Glomerular visceral epithelial cell (primary cell): ENCODE measurements around the gene KANSL3.
"Not testable (repeated sequence)": the region's sequence is repeated elsewhere in the genome, so short reads cannot be mapped to it uniquely, and the experiment has no call there.

Experiments used
- DNase-seq: peaks from one replicate; pipeline ENCODE4 v3.0.0-alpha.2; 2016; ENCODE audit errors: extremely low spot score

Gene KANSL3

DNA sequence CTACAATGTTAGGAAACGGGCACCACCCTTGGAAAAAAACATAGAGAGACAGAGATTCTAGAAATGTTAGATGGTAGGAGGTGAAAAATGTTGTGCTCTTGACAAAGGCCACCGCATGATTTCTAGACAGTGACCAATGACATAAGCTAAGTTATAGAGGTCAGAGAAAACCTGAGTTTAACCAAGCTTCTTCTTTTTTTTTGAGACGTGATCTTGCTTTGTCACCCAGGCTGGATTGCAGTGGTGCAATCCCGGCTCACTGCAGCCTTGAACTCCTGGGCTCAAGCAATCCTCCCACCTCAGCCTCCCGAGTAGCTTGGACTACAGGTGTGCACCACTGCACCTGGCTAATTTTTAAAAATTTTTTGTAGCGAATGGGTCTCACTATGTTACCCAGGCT lies 17.4 kb upstream of the KANSL3 start:
- no peak for DNase-seq

DNA sequence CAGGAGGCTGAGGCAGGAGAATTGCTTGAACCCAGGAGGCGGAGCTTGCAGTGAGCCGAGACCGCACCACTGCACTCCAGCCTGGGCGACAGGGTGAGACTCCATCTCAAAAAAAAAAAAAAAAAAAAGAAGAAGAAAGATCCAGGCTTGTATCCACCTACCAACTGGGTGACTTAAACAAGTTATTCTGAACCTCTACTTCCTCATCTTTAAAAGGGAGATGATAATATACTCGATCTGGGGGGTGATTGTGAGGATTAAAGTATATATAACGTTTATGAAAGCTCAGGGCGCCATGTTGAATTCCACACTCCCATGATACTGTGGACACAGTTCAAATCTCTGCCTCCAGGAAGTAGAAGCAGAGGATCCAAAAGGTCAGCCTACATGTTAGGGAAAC lies 16.7 kb upstream of the KANSL3 start:
- DNase-seq, result not testable (repeated sequence)

DNA sequence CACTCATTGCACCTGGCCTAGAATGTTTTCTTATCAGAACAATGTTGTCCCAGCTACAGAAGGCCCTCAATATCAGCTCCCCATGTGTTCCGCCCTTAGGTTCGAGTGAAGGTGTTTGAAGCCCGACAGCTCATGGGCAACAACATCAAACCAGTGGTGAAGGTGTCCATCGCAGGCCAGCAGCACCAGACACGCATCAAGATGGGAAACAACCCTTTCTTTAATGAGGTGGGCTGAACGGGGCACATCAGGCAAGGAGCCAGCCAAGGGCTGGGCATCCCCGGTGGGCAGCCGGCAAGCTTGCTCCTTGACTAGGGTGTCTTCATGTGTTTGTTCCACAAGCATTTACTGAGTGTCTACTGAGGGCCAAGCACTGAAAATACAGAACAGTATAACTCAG lies 13.7 kb upstream of the KANSL3 start:
- no peak for DNase-seq

DNA sequence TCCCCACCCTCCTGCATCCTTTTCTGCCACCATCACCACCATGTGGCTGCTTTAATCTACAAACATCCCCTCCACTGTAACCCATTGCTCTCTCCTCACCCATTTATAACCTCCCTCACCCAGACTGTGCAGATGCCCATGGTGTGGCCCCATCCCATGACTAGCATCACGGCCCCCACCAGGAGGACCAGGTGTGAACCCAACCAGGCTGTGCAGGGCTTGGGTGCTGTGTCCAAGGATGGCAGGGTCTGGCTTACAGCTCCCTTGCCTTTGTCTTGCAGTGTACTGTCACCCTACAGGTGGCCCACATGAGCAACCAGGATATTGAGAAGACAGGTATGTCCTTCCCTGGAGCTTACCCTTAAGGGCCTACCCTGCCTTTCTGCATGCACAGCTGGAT lies 11.2 kb upstream of the KANSL3 start:
- no peak for DNase-seq

DNA sequence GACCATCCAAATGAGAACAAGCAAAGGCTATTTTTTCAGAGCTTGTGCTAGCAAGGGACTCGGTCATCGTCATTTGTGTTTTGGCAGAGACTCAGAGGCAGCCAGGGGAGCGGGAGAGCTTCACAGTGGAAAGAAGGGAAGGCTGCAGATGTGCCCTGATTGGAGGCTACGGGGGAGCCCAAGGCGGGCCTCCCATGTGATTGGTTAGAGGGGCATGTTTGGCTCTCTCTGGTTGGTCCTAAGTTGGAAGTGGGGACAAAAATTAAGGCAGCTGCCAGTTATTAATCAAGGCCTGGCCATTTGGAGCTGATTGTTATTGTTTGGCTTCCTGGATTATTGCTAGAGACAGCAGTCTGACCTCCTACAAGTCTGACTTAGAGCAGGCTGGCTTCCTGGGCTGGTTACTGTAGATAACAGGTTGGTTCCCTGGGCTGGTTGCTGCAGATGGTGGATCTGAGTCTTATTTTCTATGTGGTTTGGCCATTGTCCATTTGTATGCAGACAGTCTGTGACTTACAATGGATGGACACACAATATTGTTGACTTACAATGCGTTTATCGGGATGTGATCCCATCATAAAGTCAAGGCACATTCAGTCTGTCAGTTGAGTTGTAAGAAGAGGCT lies 10.3 kb upstream of the KANSL3 start:
- no peak for DNase-seq

DNA sequence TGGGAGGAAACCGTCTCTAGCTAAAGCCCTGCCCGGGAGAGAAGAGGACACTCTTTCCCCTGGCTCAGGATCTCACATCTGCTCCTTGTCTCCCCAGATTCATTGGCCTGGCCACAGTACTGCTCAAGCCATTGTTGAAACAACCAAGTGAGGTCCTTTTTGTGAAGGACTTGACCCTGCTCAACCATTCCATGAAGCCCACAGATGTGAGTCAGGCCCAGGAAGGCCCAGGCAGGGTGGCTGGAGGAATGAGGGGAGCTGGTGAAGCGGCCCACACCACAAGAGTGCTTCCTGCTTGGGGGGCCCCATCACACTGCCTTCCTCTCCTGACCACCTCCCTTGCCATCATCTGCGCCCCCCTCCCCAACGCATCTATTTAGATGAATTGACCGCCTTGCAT lies 9.6 kb upstream of the KANSL3 start:
- no peak for DNase-seq

DNA sequence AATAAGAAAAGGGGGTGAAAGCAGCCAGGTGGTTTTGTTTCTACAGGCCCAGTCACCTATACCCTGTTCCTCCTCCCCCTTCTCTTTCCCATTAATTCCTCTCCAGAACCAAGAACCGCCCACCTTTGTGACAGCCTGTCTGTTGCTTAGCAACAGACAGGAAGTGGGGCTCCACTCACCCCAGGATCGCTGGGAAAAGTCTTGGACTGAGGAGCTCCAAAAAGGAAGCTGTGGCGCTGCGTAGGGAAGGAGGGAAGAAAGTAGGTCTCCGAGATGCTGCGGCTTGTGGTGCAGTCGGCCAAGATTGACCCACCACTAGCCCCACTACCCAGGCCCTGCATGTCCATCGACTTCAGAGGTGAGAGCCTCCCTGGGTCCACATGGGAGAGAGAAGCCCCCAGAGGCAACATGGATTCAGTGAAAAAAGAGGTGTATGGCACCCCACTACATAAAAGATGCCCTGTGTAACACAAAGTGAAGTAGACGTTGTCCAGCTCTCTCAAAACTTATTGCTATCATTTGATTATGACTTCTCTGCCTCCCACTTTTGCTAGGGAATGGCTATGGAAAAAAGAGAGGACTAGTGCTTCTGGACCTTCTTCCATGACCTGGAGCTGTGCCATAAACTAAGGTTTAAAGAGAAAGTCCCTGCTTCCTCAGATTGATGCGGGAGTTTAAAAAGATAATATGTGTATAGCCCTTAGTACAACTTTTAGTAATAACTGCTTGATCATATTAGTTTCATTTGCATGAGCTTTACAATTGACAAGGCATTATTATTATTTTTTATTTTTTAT lies 4.7 kb upstream of the KANSL3 start, which contains the start of gene FER1L5:
TSS of gene FER1L5 (plus strand) at position 201 of the 797 bp plus-strand sequence. CDS start at position 274, 73 bp downstream.
- DNase-seq, result peak; percentile 81

DNA sequence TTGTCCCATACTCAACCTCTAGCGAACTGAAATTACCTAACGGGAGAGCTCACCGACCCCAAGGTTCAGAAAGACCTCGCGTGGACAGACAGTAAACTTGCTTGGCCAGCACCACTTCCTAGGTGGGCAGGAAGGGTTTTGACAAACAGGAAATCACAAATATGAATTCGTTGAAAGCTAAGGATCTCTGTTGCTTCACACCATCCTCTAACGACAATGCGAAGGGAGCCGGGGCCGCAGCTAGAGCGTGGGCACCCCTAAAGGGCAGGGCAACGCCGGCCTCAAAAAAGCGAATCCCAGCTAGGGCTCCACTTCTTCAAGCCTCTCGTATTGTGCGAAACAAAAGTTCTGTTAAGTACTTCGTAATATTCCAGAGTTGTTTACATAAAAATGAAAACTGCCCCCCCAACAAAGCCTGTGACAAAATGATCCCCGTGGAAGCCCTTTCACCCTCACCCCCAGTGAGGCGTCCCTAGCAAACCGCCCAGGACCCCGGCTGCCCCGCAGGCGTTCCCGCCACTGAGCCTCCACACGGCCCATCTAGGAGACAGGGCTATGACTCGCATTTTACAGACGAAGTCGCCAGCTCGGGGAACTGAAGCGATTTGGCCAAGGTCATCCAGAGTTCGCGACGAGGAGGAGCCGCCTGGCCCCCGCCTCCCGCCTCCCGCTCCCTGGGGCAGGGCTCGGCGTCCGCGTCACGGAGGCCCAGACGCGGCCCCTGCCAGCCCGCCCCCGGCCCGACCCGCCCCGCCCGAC lies 548 bp downstream of the KANSL3 start:
- DNase-seq, result peak; percentile 95

DNA sequence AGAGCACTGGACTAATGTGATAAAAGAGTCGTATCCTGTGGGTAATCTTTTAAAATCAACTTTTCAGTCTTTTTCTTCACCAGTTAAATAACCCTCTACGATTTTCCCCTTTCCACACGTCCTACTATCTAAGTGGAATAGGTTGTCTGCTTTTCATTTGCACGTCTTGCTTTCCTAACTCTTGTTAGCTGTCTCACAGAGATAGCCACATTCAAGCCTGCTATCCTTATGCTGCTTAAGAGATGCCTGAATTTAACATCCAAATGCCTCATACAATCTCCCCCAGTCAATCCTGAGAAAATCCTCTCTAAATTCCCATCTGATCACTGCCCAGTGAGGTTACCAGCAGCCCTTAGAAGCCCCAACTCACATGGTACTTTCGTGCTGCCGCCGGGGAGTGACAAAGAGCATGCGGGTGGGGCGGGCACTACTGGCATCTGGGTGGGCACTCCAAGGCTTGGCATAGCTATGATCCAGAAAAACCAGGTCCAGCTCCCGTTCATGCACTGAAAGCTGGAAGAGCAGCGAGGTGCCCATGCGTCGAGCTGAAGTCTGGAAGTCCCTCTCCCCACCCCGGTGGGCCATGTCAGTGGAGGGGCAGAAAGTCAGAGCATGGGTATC lies 1.5 kb downstream of the KANSL3 start:
- peak; percentile 47 for DNase-seq

DNA sequence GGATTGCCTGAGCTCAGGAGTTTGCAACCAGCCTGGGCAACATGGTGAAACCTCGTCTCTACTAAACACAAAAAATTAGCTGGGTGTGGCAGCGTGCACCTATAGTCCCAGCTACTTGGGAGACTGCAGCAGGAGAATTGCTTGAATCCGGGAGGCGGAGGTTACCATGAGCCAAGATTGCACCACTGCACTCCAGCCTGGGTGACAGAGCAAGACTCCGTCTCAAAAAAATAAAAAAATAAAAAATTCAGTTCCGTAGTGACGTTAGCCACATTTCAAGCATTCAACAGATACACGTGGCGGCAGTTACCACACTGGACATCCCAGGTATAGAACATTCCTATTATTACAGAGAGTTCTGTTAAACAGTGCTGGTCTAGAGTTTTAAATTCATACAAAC lies 4.5 kb downstream of the KANSL3 start:
- no peak for DNase-seq

DNA sequence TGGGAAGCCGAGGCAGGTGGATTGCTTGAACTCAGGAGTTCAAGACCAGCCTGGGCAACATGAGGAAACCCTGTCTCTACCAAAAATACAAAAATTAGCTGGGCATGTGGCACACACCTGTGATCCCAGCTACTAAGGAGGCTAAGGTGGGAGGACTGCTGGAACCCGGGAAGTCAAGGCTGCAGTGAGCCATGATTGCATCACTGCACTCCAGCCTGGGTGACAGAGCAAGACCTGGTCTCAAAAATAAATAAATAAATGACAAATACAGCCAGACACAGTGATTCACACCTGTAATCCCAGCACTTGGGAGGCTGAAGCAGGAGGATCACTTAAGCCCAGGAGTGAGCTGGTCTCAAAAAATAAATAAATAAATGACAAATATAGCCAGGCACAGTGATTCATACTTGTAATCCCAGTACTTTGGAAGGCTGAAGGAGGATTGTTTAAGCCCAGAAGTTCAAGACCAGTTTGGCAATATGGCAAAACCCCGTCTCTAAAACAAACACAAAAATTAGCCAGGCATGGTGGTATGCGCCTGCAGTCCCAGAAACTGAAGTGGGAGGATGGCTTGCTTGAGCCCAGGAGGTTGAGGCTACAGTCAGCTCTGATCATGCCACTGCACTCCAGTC lies 6.2 kb downstream of the KANSL3 start:
- DNase-seq, result no peak

DNA sequence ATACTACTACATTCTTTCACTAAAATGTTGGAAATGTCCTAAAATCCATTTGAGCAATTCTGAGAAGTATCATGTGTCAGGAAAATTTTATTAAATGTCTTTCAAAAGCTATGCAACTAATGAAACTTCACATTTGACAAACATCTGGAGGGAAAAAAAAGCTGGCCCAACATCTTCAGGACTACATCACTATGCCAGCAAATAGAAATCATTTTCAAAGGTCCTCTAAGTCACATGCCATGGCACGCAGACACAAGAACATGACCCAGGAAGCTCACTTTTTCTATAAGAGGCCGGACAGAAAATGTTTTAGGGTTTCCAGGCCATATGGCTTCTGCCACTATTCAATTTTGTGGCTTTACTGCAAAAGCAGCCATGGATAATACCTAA lies 11.6 kb downstream of the KANSL3 start:
- no peak for DNase-seq

DNA sequence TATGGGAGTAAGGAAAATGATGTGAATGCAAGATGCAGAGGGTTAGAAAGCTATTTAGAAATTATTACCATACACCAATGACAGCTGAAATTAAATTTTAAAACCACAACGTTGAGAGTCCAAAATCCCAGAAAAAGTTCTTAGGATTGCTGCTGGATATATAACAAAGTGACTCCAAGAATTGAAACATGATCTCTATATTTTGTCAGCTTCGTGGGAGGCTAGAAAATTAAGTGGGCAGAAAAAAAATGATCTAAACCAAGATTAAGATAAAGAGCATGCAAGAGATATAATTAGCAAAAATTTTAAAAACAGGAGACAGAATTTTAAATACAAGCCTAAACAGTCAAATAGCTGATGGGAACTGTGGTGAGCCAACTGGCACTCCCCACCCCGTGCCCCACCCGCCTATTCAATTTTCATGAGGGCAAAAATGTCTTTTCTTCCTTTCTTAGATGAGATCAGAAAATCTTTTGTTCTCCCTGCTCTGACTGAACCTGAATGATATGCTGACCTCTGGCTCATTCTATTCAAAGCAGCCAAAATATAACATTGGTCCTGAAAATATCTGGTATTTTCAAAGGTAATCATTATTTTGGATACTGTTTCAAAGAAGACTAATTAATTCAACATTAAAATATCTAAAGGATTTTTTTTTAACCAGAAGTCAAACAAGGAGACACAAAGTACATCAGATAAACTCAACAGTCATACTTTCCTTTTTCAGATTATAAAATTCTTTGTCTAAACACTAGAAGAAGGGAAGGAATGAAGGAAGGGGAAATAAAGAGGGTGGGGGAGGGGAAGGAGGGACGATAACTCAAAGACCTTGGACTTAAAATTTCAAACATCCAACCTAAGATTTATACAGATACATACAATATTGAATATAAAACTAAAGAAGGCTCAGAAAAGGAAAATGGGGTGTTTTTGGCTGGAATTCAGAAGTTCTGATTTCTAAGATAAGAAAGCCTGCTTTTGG lies 12.2 kb downstream of the KANSL3 start:
- no peak for DNase-seq

DNA sequence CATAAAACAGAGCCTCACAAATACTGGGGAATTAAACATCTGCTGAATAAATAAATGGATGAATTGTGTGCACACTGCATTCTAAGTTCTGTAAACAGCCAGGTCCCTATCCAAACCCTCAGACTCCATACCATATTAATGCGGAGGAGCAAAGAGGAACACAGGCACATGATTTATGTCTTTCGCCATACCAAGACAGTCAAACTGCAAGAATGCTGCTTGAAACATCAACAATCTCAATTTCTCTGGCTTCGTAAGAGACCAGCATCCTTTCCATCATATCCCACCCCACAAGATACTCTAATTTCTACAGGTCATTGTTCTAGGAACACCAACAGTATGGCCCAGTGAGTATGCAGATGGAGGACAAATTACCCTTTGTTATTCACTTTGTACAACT lies 15.0 kb downstream of the KANSL3 start:
- no peak for DNase-seq

DNA sequence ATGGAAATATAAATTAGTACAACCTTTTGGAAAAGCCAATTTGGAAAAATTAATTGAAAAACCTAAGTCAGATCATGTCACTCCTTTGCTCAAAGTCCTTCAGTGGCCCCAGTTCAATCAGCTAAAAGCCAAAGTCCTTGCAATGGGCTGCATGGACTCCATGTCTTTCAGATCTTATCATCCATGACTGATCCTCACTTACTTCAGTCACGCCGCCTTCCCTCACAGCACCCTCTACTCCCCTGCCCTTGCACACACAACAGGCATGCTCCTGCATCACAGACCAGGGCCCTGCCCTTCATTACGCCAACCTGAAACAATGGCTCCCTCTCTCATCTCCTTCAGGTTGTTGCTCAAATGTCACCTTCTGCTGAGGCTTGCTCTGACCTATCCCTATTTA lies 15.6 kb downstream of the KANSL3 start:
- DNase-seq, result no peak

DNA sequence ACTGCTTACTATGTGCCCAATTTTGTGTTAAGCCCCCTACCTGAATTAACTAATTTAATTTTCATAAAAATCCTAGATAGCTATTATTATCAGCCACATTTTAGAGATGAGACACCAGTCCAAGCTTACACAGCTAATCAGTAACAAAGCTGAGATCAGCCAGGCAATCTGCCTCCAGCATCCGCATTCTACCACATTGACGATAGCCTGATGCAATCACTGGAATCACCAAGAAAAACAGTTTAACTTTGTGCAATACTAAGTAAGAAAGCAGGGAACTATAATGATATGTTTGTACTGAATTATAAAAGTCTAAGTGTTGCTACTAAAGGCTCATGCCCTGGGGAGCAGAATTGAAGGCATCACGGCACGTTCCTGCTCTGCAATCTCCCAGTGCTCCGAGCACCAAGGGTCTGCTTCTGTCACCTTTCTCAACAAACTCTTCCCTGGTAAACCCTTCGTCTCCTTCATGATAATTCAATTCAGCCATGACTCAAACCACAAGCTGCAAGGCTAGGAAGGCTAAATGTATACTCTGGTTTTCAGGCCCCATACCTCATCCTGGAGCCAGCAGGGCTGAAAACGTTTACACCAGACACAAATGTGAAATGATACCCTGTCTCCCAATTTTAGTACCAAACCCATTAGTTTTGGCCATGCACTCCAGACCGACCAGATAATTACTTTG lies 19.4 kb downstream of the KANSL3 start:
- DNase-seq, result peak; percentile 82

DNA sequence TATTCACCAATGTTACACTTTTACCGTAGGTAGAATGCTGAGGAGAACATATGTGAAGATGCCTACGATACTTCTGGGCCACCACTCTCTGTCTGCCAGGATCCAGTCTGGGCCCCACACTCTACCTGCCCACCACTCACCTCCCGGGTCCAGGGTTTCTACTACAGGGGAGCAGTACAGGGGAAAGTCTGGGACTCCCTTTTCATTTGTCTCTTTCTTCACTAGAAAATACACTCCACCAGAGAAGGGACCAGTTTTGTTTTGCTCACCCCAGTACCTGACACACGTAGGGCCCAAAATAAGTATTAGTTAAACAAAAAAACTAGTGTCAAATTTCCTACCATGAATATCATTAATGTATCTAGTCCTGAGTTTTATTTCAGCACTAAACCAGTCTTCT lies 21.1 kb downstream of the KANSL3 start:
- DNase-seq, result no peak

DNA sequence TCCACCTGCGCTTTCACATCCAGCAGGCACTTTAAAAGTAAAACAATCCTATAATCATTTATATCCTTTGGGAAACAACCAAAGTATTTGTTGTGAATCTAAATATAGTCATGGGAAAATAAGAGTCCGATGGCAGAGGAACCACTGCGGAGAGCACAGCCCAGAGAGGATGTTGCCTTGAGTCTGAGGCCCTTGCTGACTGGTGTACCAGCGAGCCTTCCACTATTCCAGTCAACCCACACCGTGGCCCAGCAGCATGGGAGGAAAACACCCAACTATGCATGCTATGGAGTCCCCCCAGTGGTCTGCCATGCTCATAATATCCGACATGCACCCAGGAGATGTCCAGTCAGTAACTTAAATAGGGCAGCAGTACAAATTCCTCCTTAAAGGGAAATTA lies 21.6 kb downstream of the KANSL3 start:
- no peak for DNase-seq

DNA sequence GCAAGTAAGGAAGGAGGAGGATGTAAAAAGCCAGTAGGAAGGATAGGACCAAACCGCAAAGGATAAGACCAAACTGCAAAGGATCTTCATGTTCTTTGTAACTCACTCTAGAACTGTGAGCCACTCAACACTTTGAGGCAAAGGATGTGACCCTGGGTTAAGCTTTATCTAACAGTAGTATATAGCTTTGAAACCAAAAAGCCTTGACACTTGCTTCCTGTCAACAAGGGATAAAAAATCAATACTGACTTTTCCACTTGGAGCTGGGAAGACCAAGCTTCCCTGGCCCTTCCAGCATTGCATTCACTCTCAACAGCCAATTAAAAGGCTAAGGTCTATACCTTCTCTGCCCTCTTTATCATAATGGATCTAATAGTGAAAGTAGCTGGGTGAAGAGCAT lies 22.0 kb downstream of the KANSL3 start:
- DNase-seq, result no peak
